Mesendoderm (in vitro differentiated cells): ENCODE data around the gene DOLPP1.

Experiments used
- DNase-seq: peaks from one replicate; pipeline ENCODE4 v3.0.0; 2013
- H2AK5ac ChIP-seq: 2 replicates; pipeline ENCODE4 v1.6.1; 2013; ENCODE audit warnings: low read length, inconsistent platforms
- H2BK120ac ChIP-seq: 2 replicates; pipeline ENCODE4 v1.6.1; 2013; ENCODE audit warnings: low read depth, mild to moderate bottlenecking, low read length, moderate library complexity, mixed read lengths
- H2BK15ac ChIP-seq: replicated peaks from 2 replicates; pipeline ENCODE4 v1.6.1; 2013; ENCODE audit warnings: low read depth, mild to moderate bottlenecking, moderate library complexity
- H2BK5ac ChIP-seq: 2 replicates; pipeline ENCODE4 v1.6.1; 2013; ENCODE audit warnings: low read length, inconsistent platforms
- H3K18ac ChIP-seq: 2 replicates; pipeline ENCODE4 v1.6.1; 2013; ENCODE audit warnings: mild to moderate bottlenecking, low read length, mixed read lengths
- H3K23ac ChIP-seq: one replicate; pipeline ENCODE4 v1.6.1; 2013; ENCODE audit warnings: low read length
- H3K27ac ChIP-seq: 2 replicates; pipeline ENCODE4 v1.5.1; 2013; ENCODE audit warnings: low read depth, mild to moderate bottlenecking, inconsistent platforms, low read length, moderate library complexity
- H3K27me3 ChIP-seq: 2 replicates; pipeline ENCODE4 v1.6.1; 2013; ENCODE audit warnings: low read length, control low read depth, mild to moderate bottlenecking, inconsistent platforms; ENCODE audit not compliant: insufficient read depth, poor library complexity
- H3K36me3 ChIP-seq: 2 replicates; pipeline ENCODE4 v1.6.1; 2013; ENCODE audit warnings: low read length, inconsistent platforms; ENCODE audit not compliant: control insufficient read depth, insufficient read depth
- H3K4ac ChIP-seq: one replicate; pipeline ENCODE4 v1.6.1; 2013; ENCODE audit warnings: low read depth, mild to moderate bottlenecking, low read length, moderate library complexity
- H3K4me1 ChIP-seq: 2 replicates; pipeline ENCODE4 v1.6.1; 2013; ENCODE audit warnings: low read depth, low read length, inconsistent platforms; ENCODE audit not compliant: control insufficient read depth
- H3K4me2 ChIP-seq: 2 replicates; pipeline ENCODE4 v1.6.1; 2013; ENCODE audit warnings: low read length
- H3K4me3 ChIP-seq: 2 replicates; pipeline ENCODE4 v1.5.1; 2013; ENCODE audit warnings: mild to moderate bottlenecking, low read length
- H3K56ac ChIP-seq: one replicate; pipeline ENCODE4 v1.6.1; 2013; ENCODE audit warnings: low read length
- H3K79me1 ChIP-seq: 2 replicates; pipeline ENCODE4 v1.6.1; 2013; ENCODE audit warnings: low read length, inconsistent platforms
- H3K79me2 ChIP-seq: 2 replicates; pipeline ENCODE4 v1.6.1; 2013; ENCODE audit warnings: mild to moderate bottlenecking, low read length; ENCODE audit not compliant: control insufficient read depth, insufficient read depth
- H3K9ac ChIP-seq: 2 replicates; pipeline ENCODE4 v1.6.1; 2013; ENCODE audit warnings: low read length, inconsistent platforms
- H4K5ac ChIP-seq: one replicate; pipeline ENCODE4 v1.6.1; 2013; ENCODE audit warnings: low read length
- H4K8ac ChIP-seq: one replicate; pipeline ENCODE4 v1.6.1; 2013; ENCODE audit warnings: low read depth, mild to moderate bottlenecking, control low read depth, low read length, moderate library complexity
- WGBS: extraction: QIAGEN DNeasy Blood & Tissue Kit; methylation state at CpG from one replicate; pipeline ENCODE4 v1.1.7; 2013; ENCODE audit warnings: low lambda C conversion rate, missing lambda C conversion rate; ENCODE audit not compliant: insufficient coverage; ENCODE audit errors: extremely low coverage; 5-methylcytosine and 5-hydroxymethylcytosine counted together

DOLPP1 gene

DNA sequence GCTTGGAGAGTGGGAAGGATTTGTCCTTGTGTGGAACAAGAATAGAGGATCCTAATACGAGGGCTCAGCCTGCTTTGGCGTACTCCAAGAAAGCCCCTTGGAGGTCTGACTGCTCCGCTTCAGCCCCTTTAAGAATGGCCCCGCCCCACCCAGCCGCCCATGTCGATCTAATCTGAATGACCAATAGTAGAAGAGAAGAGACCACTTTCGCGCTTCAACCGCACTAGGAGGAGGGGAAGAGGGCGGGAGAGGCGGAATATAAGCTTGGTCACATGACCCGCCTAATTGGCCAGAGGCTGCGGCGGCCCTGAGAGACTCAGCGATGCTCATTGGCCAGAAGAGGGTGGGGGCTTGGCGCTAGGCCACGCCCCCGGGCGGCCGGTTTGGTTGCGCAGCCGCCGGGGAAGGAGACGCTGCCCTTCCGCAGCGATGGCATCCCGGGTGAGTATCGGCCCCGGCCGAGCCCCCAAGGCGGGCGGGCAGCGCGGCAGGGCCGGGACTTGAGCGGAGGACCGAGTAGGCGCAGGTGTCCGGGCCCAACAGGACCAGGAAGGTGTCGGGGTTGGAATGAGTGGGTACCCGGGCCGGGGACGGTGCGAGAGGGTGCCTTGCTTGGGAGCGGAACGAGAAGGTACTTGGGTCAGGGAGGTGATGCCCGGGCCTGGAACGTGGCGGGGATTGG, 44.5 kb upstream of the DOLPP1 start, which contains the start of gene MIGA2:
Gene MIGA2 (plus strand): TSS at position 386 of the 682 bp plus-strand sequence. CDS start 3,969 bp downstream, outside the sequence.
- Histone ChIP-seq H2AK5ac (no peak within 1 kb of the TSS), H3K27ac (no peak within 1 kb of the TSS), H4K8ac (peak within 1 kb of the TSS; percentile 83), H3K4me2 (peak within 1 kb of the TSS; percentile 90), H3K56ac (peak within 1 kb of the TSS; percentile 94), H3K79me2 (peaks cover 6% of the 10 kb centered on the region), H3K23ac (peak within 1 kb of the TSS; percentile 89), H3K4me3 (peak within 1 kb of the TSS; percentile 79), H3K9ac (peak within 1 kb of the TSS; percentile 86), H3K79me1 (peaks cover 15% of the 10 kb centered on the region), H2BK120ac (no peak within 1 kb of the TSS), H3K4me1 (no peaks in the 10 kb centered on the region), H3K4ac (peak within 1 kb of the TSS; percentile 18), H2BK15ac (no peak within 1 kb of the TSS), H2BK5ac (no peak within 1 kb of the TSS), H4K5ac (peak within 1 kb of the TSS; percentile 68), H3K36me3 (no peaks in the 10 kb centered on the region), H3K27me3 (no peaks in the 10 kb centered on the region), H3K18ac (no peak within 1 kb of the TSS)
- no CpG with 5 or more reads among the region's 49 CpGs for WGBS
- peak; percentile 100 for DNase-seq

DNA sequence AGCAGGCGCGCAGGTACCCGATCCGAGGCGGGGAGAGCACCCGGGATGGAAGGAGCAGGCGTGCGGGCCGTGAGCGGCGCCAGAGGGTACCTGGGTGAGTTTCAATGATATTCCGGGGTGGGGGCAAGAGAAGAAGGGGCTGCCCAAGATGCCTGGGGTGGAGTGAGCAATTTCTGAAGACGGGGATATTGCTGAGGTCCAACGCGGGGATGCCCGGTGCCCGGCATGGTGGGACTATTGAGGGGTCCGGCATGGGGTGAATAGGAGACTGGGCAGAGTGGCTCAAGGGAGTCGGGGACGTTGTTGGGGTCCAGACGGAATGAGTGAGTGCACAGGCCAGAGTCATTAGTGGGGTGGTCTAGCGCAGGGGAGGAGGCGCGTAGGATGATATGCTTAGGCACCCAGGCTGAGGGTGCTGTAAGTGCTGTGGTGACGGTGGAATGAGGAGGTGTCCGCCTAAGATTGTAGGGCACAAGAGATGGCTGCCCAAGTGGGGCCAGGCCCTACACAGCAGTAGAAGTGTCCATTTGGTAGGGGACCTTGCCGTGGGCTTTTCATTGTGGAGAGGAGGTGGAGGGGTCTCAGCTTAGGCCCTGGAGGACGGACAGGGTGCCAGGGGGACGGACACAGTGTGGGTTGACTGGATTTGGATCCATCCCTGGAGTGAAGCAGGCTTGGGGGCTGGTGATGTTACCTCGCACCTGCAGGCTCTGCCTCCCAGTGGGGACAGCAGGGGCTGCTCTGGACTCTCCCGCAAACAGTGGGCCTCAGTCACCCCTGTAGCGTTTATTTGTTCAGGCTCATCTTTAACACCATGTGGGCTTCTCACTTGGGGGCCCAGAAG, 43.8 kb upstream of the DOLPP1 start:
- peak overlapping the region; percentile 94 for H3K56ac ChIP-seq
- peaks cover 2% of the 10 kb centered on the region for H3K36me3 ChIP-seq
- no peak overlapping the region for H2AK5ac ChIP-seq
- H3K4me3 ChIP-seq: peak overlapping the region; percentile 79
- H3K18ac ChIP-seq: no peak overlapping the region
- H3K27ac ChIP-seq: no peak overlapping the region
- peak overlapping the region; percentile 86 for H3K9ac ChIP-seq
- H3K4me1 ChIP-seq: no peaks in the 10 kb centered on the region
- H3K23ac ChIP-seq: peak overlapping the region; percentile 89
- H3K79me1 ChIP-seq: peaks cover 16% of the 10 kb centered on the region
- no peak overlapping the region for H3K4ac ChIP-seq
- H4K5ac ChIP-seq: no peak overlapping the region
- no peaks in the 10 kb centered on the region for H3K27me3 ChIP-seq
- no peak for DNase-seq
- H2BK120ac ChIP-seq: no peak overlapping the region
- no peak overlapping the region for H2BK5ac ChIP-seq
- no peak overlapping the region for H4K8ac ChIP-seq
- H2BK15ac ChIP-seq: no peak overlapping the region
- WGBS: no CpG with 5 or more reads among the region's 32 CpGs
- peaks cover 6% of the 10 kb centered on the region for H3K79me2 ChIP-seq
- peak overlapping the region; percentile 90 for H3K4me2 ChIP-seq

GRCh38 chr9:129037767-129038098, 43.2 kb upstream of the DOLPP1 start:
- Histone ChIP-seq H3K9ac (peak overlapping the region; percentile 86), H3K79me1 (peaks cover 16% of the 10 kb centered on the region), H4K8ac (no peak overlapping the region), H3K18ac (no peak overlapping the region), H3K23ac (no peak overlapping the region), H2BK120ac (no peak overlapping the region), H4K5ac (no peak overlapping the region), H3K27me3 (no peaks in the 10 kb centered on the region), H2AK5ac (no peak overlapping the region), H2BK15ac (no peak overlapping the region), H3K4me3 (no peak overlapping the region), H2BK5ac (no peak overlapping the region), H3K36me3 (peaks cover 2% of the 10 kb centered on the region), H3K27ac (no peak overlapping the region), H3K4me2 (no peak overlapping the region), H3K4me1 (no peaks in the 10 kb centered on the region), H3K79me2 (peaks cover 6% of the 10 kb centered on the region), H3K56ac (peak overlapping the region; percentile 42), H3K4ac (no peak overlapping the region)
- no CpG with 5 or more reads among the region's 6 CpGs for WGBS
- DNase-seq: no peak

GRCh38 chr9:129038109-129038852, 42.6 kb upstream of the DOLPP1 start:
- no peak overlapping the region for H4K8ac ChIP-seq
- no peak overlapping the region for H3K9ac ChIP-seq
- no CpG with 5 or more reads among the region's 8 CpGs for WGBS
- no peak overlapping the region for H2BK120ac ChIP-seq
- H2BK5ac ChIP-seq: no peak overlapping the region
- H3K79me1 ChIP-seq: peaks cover 16% of the 10 kb centered on the region
- no peaks in the 10 kb centered on the region for H3K27me3 ChIP-seq
- H3K18ac ChIP-seq: no peak overlapping the region
- H3K4me1 ChIP-seq: no peaks in the 10 kb centered on the region
- no peak overlapping the region for H3K4me2 ChIP-seq
- H3K4ac ChIP-seq: no peak overlapping the region
- no peak overlapping the region for H2AK5ac ChIP-seq
- DNase-seq: no peak
- peaks cover 2% of the 10 kb centered on the region for H3K36me3 ChIP-seq
- H4K5ac ChIP-seq: no peak overlapping the region
- no peak overlapping the region for H2BK15ac ChIP-seq
- H3K56ac ChIP-seq: peak overlapping the region; percentile 42
- peaks cover 6% of the 10 kb centered on the region for H3K79me2 ChIP-seq
- H3K4me3 ChIP-seq: no peak overlapping the region
- H3K23ac ChIP-seq: no peak overlapping the region
- H3K27ac ChIP-seq: no peak overlapping the region

GRCh38 chr9:129040113-129040643, 40.7 kb upstream of the DOLPP1 start:
- H3K4me1 ChIP-seq: no peaks in the 10 kb centered on the region
- no peak overlapping the region for H2BK120ac ChIP-seq
- DNase-seq: no peak
- no peak overlapping the region for H3K4ac ChIP-seq
- H2AK5ac ChIP-seq: no peak overlapping the region
- no peaks in the 10 kb centered on the region for H3K27me3 ChIP-seq
- H3K56ac ChIP-seq: no peak overlapping the region
- no peak overlapping the region for H2BK15ac ChIP-seq
- no peak overlapping the region for H3K18ac ChIP-seq
- H3K9ac ChIP-seq: no peak overlapping the region
- no peak overlapping the region for H3K27ac ChIP-seq
- H3K36me3 ChIP-seq: peaks cover 2% of the 10 kb centered on the region
- no peak overlapping the region for H4K5ac ChIP-seq
- no peak overlapping the region for H2BK5ac ChIP-seq
- H3K23ac ChIP-seq: no peak overlapping the region
- H3K4me3 ChIP-seq: no peak overlapping the region
- peaks cover 6% of the 10 kb centered on the region for H3K79me2 ChIP-seq
- H3K79me1 ChIP-seq: peaks cover 16% of the 10 kb centered on the region
- no peak overlapping the region for H3K4me2 ChIP-seq
- H4K8ac ChIP-seq: no peak overlapping the region
- no CpG with 5 or more reads among the region's 12 CpGs for WGBS
